H9 (cell line): ENCODE data around the gene PPP1R13L. TPM values are rescaled to one million over a fixed set of nuclear protein-coding genes. Genes with fewer than 3 reads are reported as not detected.

Source experiments
- DNase-seq: peaks from one replicate; pipeline ENCODE4 v3.0.0-alpha.2; 2017
- H2AFZ ChIP-seq: one replicate; pipeline ENCODE4 v1.6.1; 2013; ENCODE audit warnings: mild to moderate bottlenecking, low read length, control low read depth, moderate library complexity
- H2AK5ac ChIP-seq: 2 replicates; pipeline ENCODE4 v1.6.1; 2013; ENCODE audit warnings: low read length, control low read depth, mixed read lengths; ENCODE audit not compliant: insufficient read length
- H2BK120ac ChIP-seq: one replicate; pipeline ENCODE4 v1.6.1; 2013; ENCODE audit warnings: low read depth, mild to moderate bottlenecking, low read length, control low read depth, inconsistent platforms; ENCODE audit not compliant: poor library complexity, severe bottlenecking
- H2BK12ac ChIP-seq: 2 replicates; pipeline ENCODE4 v1.6.1; 2013; ENCODE audit warnings: low read length, control low read depth, mixed read lengths, low read depth; ENCODE audit not compliant: insufficient read length
- H2BK15ac ChIP-seq: 2 replicates; pipeline ENCODE4 v1.6.1; 2013; ENCODE audit warnings: low read depth, low read length, control low read depth
- H2BK20ac ChIP-seq: one replicate; pipeline ENCODE4 v1.6.1; 2013; ENCODE audit warnings: low read depth, mild to moderate bottlenecking, low read length, control low read depth, inconsistent platforms; ENCODE audit not compliant: poor library complexity, severe bottlenecking
- H2BK5ac ChIP-seq: 2 replicates; pipeline ENCODE4 v1.6.1; 2013; ENCODE audit warnings: low read length, control low read depth, mixed read lengths; ENCODE audit not compliant: insufficient read length
- H3K14ac ChIP-seq: 2 replicates; pipeline ENCODE4 v1.6.1; 2013; ENCODE audit warnings: low read length, control low read depth; ENCODE audit not compliant: insufficient read depth
- H3K18ac ChIP-seq: 2 replicates; pipeline ENCODE4 v1.6.1; 2013; ENCODE audit warnings: low read depth, mild to moderate bottlenecking, mixed read lengths, low read length, control low read depth; ENCODE audit not compliant: insufficient read length
- H3K23ac ChIP-seq: 2 replicates; pipeline ENCODE4 v1.6.1; 2013; ENCODE audit warnings: low read length, control low read depth, mixed read lengths, low read depth; ENCODE audit not compliant: insufficient read length
- H3K23me2 ChIP-seq: 2 replicates; pipeline ENCODE4 v1.6.1; 2013; ENCODE audit warnings: low read depth, mild to moderate bottlenecking, mixed read lengths, low read length, control low read depth; ENCODE audit not compliant: insufficient read length, poor library complexity, severe bottlenecking
- H3K27ac ChIP-seq: 2 replicates; pipeline ENCODE4 v1.5.1; 2013; ENCODE audit warnings: low read length, control low read depth, mixed read lengths, low read depth; ENCODE audit not compliant: insufficient read length
- H3K27me3 ChIP-seq: 2 replicates; pipeline ENCODE4 v1.6.1; 2013; ENCODE audit warnings: low read length, control low read depth, inconsistent platforms; ENCODE audit not compliant: insufficient read depth
- H3K4ac ChIP-seq: 2 replicates; pipeline ENCODE4 v1.6.1; 2013; ENCODE audit warnings: low read depth, mild to moderate bottlenecking, control low read depth, inconsistent platforms, low read length, moderate library complexity
- H3K4me1 ChIP-seq: 2 replicates; pipeline ENCODE4 v1.6.1; 2013; ENCODE audit warnings: low read length, control low read depth, inconsistent platforms; ENCODE audit not compliant: insufficient read depth
- H3K4me2 ChIP-seq: 2 replicates; pipeline ENCODE4 v1.6.1; 2013; ENCODE audit warnings: low read length, control low read depth, mixed read lengths; ENCODE audit not compliant: insufficient read length, insufficient read depth
- H3K56ac ChIP-seq: 2 replicates; pipeline ENCODE4 v1.6.1; 2013; ENCODE audit warnings: low read depth, mild to moderate bottlenecking, mixed read lengths, low read length, control low read depth; ENCODE audit not compliant: insufficient read length
- H3K79me1 ChIP-seq: 2 replicates; pipeline ENCODE4 v1.6.1; 2013; ENCODE audit warnings: low read depth, mild to moderate bottlenecking, moderate library complexity, low read length, control low read depth, inconsistent platforms; ENCODE audit not compliant: insufficient read depth, poor library complexity, severe bottlenecking
- H3K79me2 ChIP-seq: 2 replicates; pipeline ENCODE4 v1.6.1; 2013; ENCODE audit warnings: low read length, control low read depth, inconsistent platforms; ENCODE audit not compliant: insufficient read depth
- H3K9ac ChIP-seq: 2 replicates; pipeline ENCODE4 v1.6.1; 2013; ENCODE audit warnings: low read length, control low read depth, mixed read lengths; ENCODE audit not compliant: insufficient read length; ENCODE audit errors: extremely low read depth
- H3K9me3 ChIP-seq: one replicate; pipeline ENCODE4 v1.6.1; 2013; ENCODE audit warnings: low read depth, low read length, inconsistent platforms; ENCODE audit not compliant: control insufficient read depth
- H3T11ph ChIP-seq: one replicate; pipeline ENCODE4 v1.6.1; 2013; ENCODE audit warnings: mild to moderate bottlenecking, low read length, control low read depth, inconsistent platforms
- H4K20me1 ChIP-seq: one replicate; pipeline ENCODE4 v1.6.1; 2013; ENCODE audit not compliant: control insufficient read depth, insufficient read length, insufficient read depth
- H4K5ac ChIP-seq: 2 replicates; pipeline ENCODE4 v1.6.1; 2013; ENCODE audit warnings: low read depth, mild to moderate bottlenecking, mixed read lengths, low read length, control low read depth; ENCODE audit not compliant: insufficient read length
- H4K8ac ChIP-seq: replicated peaks from 2 replicates; pipeline ENCODE4 v1.6.1; 2013; ENCODE audit warnings: low read length, control low read depth, mixed read lengths, low read depth; ENCODE audit not compliant: insufficient read length
- H4K91ac ChIP-seq: 2 replicates; pipeline ENCODE4 v1.6.1; 2013; ENCODE audit warnings: low read depth, mild to moderate bottlenecking, moderate library complexity, mixed read lengths, low read length, control low read depth; ENCODE audit not compliant: insufficient read length
- H3K27ac Mint-ChIP-seq, 3 experiments: 2 replicates in 2 of 3; 3 replicates in 1 of 3; pipeline ENCODE4 v1.8.0; 2020 to 2021; ENCODE audit warnings: mixed read lengths in 3 of 3, mild to moderate bottlenecking in 1 of 3, moderate library complexity in 1 of 3
- H3K27me3 Mint-ChIP-seq: 2 replicates; pipeline ENCODE4 v1.8.0; 2021; ENCODE audit warnings: low read depth, mild to moderate bottlenecking, moderate library complexity, mixed read lengths
- H3K36me3 Mint-ChIP-seq, 3 experiments: 2 replicates in 2 of 3; 3 replicates in 1 of 3; pipeline ENCODE4 v1.8.0; 2020 to 2021; ENCODE audit warnings: low read depth in 3 of 3, mixed read lengths in 3 of 3; ENCODE audit not compliant: insufficient read depth in 1 of 3
- H3K4me1 Mint-ChIP-seq, 2 experiments: 2 replicates each; pipeline ENCODE4 v1.8.0; 2020; ENCODE audit warnings: mixed read lengths in 2 of 2
- H3K4me3 Mint-ChIP-seq, 2 experiments: 2 replicates in 1 of 2; 3 replicates in 1 of 2; pipeline ENCODE4 v1.8.0; 2020 to 2021; ENCODE audit warnings: mild to moderate bottlenecking in 2 of 2, mixed read lengths in 2 of 2, moderate library complexity in 1 of 2
- H3K9me3 Mint-ChIP-seq, 2 experiments: 2 replicates in 1 of 2; 3 replicates in 1 of 2; pipeline ENCODE4 v1.8.0; 2020; ENCODE audit warnings: mild to moderate bottlenecking in 2 of 2, mixed read lengths in 2 of 2, moderate library complexity in 1 of 2
- WGBS: extraction: QIAGEN DNeasy Blood & Tissue Kit; methylation state at CpG from one replicate; pipeline ENCODE4 v1.1.7; 2013; ENCODE audit warnings: missing lambda C conversion rate, low lambda C conversion rate, mixed read lengths; ENCODE audit not compliant: insufficient read length; ENCODE audit errors: extremely low coverage; 5-methylcytosine and 5-hydroxymethylcytosine counted together
- total RNA-seq: library from RNA; stranded (reverse); gene quantifications from 2 replicates; pipeline ENCODE4 v1.2.1, GENCODE V29; 2021
- TF ChIP-seq, protein P1 (sequence below): fragments of 200-600 bp; sonication (generic); conservative IDR thresholded peaks from 3 replicates; pipeline ENCODE4 v1.8.0; 2021; ENCODE audit warnings: antibody characterized with exemption, mild to moderate bottlenecking

PPP1R13L gene
- total RNA-seq, 1 experiment from 2014 or later = 42.6 TPM

- H4K20me1 ChIP-seq = no peaks in the 10 kb centered on the region
- no peaks in the 10 kb centered on the region for H3K23me2 ChIP-seq
- no peak overlapping the region for H3K56ac ChIP-seq
- no peak overlapping the region for H2BK12ac ChIP-seq
- H3K4ac ChIP-seq = no peak overlapping the region
- Mint-ChIP-seq H3K4me1 (peaks cover 7 to 16% of the 10 kb centered on the region in 2 experiments), H3K9me3 (no peaks in the 10 kb centered on the region), H3K27ac (peak overlapping the region in 2 of 3 experiments; percentile 67 to 75; a peak in 4 of 7 replicates), H3K36me3 (peaks cover 16 to 35% (median 32%) of the 10 kb centered on the region in 3 experiments; a peak in 6 of 7 replicates), H3K4me3 (peak overlapping the region in 1 of 2 experiments; percentile 5; a peak in 2 of 5 replicates), H3K27me3 (no peaks in the 10 kb centered on the region)
- TF ChIP-seq, protein P1, sequence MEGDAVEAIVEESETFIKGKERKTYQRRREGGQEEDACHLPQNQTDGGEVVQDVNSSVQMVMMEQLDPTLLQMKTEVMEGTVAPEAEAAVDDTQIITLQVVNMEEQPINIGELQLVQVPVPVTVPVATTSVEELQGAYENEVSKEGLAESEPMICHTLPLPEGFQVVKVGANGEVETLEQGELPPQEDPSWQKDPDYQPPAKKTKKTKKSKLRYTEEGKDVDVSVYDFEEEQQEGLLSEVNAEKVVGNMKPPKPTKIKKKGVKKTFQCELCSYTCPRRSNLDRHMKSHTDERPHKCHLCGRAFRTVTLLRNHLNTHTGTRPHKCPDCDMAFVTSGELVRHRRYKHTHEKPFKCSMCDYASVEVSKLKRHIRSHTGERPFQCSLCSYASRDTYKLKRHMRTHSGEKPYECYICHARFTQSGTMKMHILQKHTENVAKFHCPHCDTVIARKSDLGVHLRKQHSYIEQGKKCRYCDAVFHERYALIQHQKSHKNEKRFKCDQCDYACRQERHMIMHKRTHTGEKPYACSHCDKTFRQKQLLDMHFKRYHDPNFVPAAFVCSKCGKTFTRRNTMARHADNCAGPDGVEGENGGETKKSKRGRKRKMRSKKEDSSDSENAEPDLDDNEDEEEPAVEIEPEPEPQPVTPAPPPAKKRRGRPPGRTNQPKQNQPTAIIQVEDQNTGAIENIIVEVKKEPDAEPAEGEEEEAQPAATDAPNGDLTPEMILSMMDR = no peak
- no peak overlapping the region for H3K14ac ChIP-seq
- H4K91ac ChIP-seq = no peak overlapping the region
- no peak overlapping the region for H3K18ac ChIP-seq
- no peak overlapping the region for H3T11ph ChIP-seq
- no peak overlapping the region for H3K23ac ChIP-seq
- no peak overlapping the region for H2BK20ac ChIP-seq
- H3K4me1 ChIP-seq = peaks cover 4% of the 10 kb centered on the region; the same call in 1 of the 2 replicates
- H3K79me2 ChIP-seq = no peaks in the 10 kb centered on the region; the same call in 1 of the 2 replicates
- H2BK5ac ChIP-seq = no peak overlapping the region
- no peak overlapping the region for H2BK120ac ChIP-seq
- H2AK5ac ChIP-seq = no peak overlapping the region
- H4K8ac ChIP-seq = no peak overlapping the region
- H3K27ac ChIP-seq = no peak overlapping the region
- H3K4me2 ChIP-seq = no peak overlapping the region
- H2BK15ac ChIP-seq = no peak overlapping the region
- H3K9ac ChIP-seq = no peak overlapping the region
- H3K79me1 ChIP-seq = peaks cover 3% of the 10 kb centered on the region
- H3K9me3 ChIP-seq = no peaks in the 10 kb centered on the region
- H3K27me3 ChIP-seq = no peaks in the 10 kb centered on the region
- no peak for DNase-seq
- H2AFZ ChIP-seq = no peak overlapping the region
- H4K5ac ChIP-seq = no peak overlapping the region
- no CpG with 5 or more reads among the region's 4 CpGs for WGBS
Measured at GRCh38 chr19:45368127-45368526, 36.7 kb downstream of the PPP1R13L start.
